Thyroid gland (tissue), 4 donors: ENCODE data around the gene TAB3. TPM values are rescaled to one million over a fixed set of nuclear protein-coding genes. Genes with fewer than 3 reads are reported as not detected.

Experiments used
- DNase-seq, 2 donors: peaks; one replicate each; pipeline ENCODE4 v3.0.0-alpha.2; 2019
- H3K27ac ChIP-seq, 3 donors: fragments of 200-600 bp; sonication (generic); 1 replicate in 2 of 3; 2 replicates in 1 of 3; pipeline ENCODE4 v1.5.1; 2016 to 2019; ENCODE audit warnings: mild to moderate bottlenecking in 1 of 3, moderate library complexity in 1 of 3
- H3K27me3 ChIP-seq: fragments of 200-600 bp; sonication (generic); one replicate; pipeline ENCODE4 v1.5.1; 2019
- H3K36me3 ChIP-seq, 2 donors: fragments of 200-600 bp; sonication (generic); one replicate each; pipeline ENCODE4 v1.5.1; 2016 to 2019
- H3K4me1 ChIP-seq, 2 donors: fragments of 200-600 bp; sonication (generic); one replicate each; pipeline ENCODE4 v1.5.1; 2017 to 2019
- H3K4me3 ChIP-seq, 3 donors: fragments of 200-600 bp; sonication (generic); replicated peaks in 1 of 3; 1 replicate in 2 of 3; 2 replicates in 1 of 3; pipeline ENCODE4 v1.5.1; 2016; ENCODE audit warnings: mild to moderate bottlenecking in 1 of 3
- H3K9me3 ChIP-seq: fragments of 200-600 bp; sonication (generic); one replicate; pipeline ENCODE4 v1.5.1; 2017
- CTCF ChIP-seq, 6 experiments: fragments of 200-600 bp in 3 of 6; fragments of 450-650 bp in 3 of 6; sonication (generic) in 3 of 6; IDR thresholded peaks; one replicate each; pipeline ENCODE4 v1.5.1; 2016 to 2019; ENCODE audit warnings: antibody characterized with exemption in 6 of 6, mild to moderate bottlenecking in 2 of 6, inconsistent platforms in 1 of 6, moderate library complexity in 1 of 6
- POLR2A ChIP-seq, 2 donors: fragments of 450-650 bp; IDR thresholded peaks; one replicate each; pipeline ENCODE4 v1.6.1; 2017; ENCODE audit warnings: antibody characterized with exemption in 2 of 2, mild to moderate bottlenecking in 2 of 2, moderate library complexity in 1 of 2
- WGBS, 2 donors: methylation state at CpG; one replicate each; pipeline ENCODE4 v1.1.5; 2017; 5-methylcytosine and 5-hydroxymethylcytosine counted together
- intact Hi-C: fragments of 100-400 bp; cut with DNase I; formaldehyde crosslinking; loops from one replicate; pipeline ENCODE4 v1.15.1; 2023
- total RNA-seq, 4 donors: library from RNA; depleted of rRNA; stranded (reverse); fragments of >200 nt; gene quantifications; one replicate each; pipeline ENCODE4 v1.2.3, GENCODE V29; 2016

TAB3 gene
- total RNA-seq, 4 donors from 2014 or later, result 38.8 to 59.9 (median 46.6) TPM

- no peak for DNase-seq
- Histone ChIP-seq H3K9me3 (no peaks in the 10 kb centered on the region), H3K36me3 (no peaks in the 10 kb centered on the region), H3K27me3 (no peaks in the 10 kb centered on the region), H3K27ac (no peak overlapping the region), H3K4me1 (no peaks in the 10 kb centered on the region), H3K4me3 (no peak overlapping the region)
- intact Hi-C loops, result no loop called here
- TF ChIP-seq POLR2A (IDR thresholded peaks at IDR 0.05), result no peak
- no peak for TF ChIP-seq CTCF (IDR thresholded peaks at IDR 0.05)
- WGBS, 2 donors, result 86 to 100% methylated on average over 1 of the region's 1 CpG
Observed at GRCh38 chrX:30930143-30930542, 41.1 kb upstream of the TAB3 start.

- Histone ChIP-seq H3K9me3 (no peaks in the 10 kb centered on the region), H3K4me3 (no peak overlapping the region), H3K4me1 (no peaks in the 10 kb centered on the region), H3K27me3 (no peaks in the 10 kb centered on the region), H3K36me3 (no peaks in the 10 kb centered on the region), H3K27ac (no peak overlapping the region)
- WGBS, 2 donors, result 85 to 87% methylated on average over 3 of the region's 3 CpGs
- TF ChIP-seq CTCF (IDR thresholded peaks at IDR 0.05) (no peak), POLR2A (IDR thresholded peaks at IDR 0.05) (no peak)
- intact Hi-C loops, result no loop called here
- no peak for DNase-seq
Observed at GRCh38 chrX:30920271-30920670, 31.2 kb upstream of the TAB3 start.

- DNase-seq, result no peak
- H3K27me3 ChIP-seq, result no peaks in the 10 kb centered on the region
- H3K4me3 ChIP-seq, result no peak overlapping the region
- 56 to 86% methylated on average over 1 of the region's 1 CpG for WGBS, 2 donors
- TF ChIP-seq CTCF (IDR thresholded peaks at IDR 0.05), result no peak
- no peak for TF ChIP-seq POLR2A (IDR thresholded peaks at IDR 0.05)
- no peaks in the 10 kb centered on the region for H3K36me3 ChIP-seq
- H3K4me1 ChIP-seq, result no peaks in the 10 kb centered on the region
- H3K27ac ChIP-seq, result no peak overlapping the region
- intact Hi-C loops, result no loop called here
- no peaks in the 10 kb centered on the region for H3K9me3 ChIP-seq
Observed at GRCh38 chrX:30918480-30918879, 29.4 kb upstream of the TAB3 start.

GRCh38 chrX:30913492-30913891 lies 24.4 kb upstream of the TAB3 start:
- Histone ChIP-seq H3K27ac (no peak overlapping the region), H3K27me3 (no peaks in the 10 kb centered on the region), H3K9me3 (no peaks in the 10 kb centered on the region), H3K36me3 (no peaks in the 10 kb centered on the region), H3K4me1 (no peaks in the 10 kb centered on the region), H3K4me3 (no peak overlapping the region)
- intact Hi-C loops, result no loop called here
- TF ChIP-seq CTCF (IDR thresholded peaks at IDR 0.05) (no peak), POLR2A (IDR thresholded peaks at IDR 0.05) (no peak)
- DNase-seq, result no peak
- 94 to 100% methylated on average over 2 of the region's 2 CpGs for WGBS, 2 donors

- H3K27me3 ChIP-seq, result no peaks in the 10 kb centered on the region
- H3K4me1 ChIP-seq, result no peaks in the 10 kb centered on the region
- TF ChIP-seq CTCF (IDR thresholded peaks at IDR 0.05) (no peak), POLR2A (IDR thresholded peaks at IDR 0.05) (no peak)
- H3K27ac ChIP-seq, result no peak overlapping the region
- intact Hi-C loops, result no loop called here
- WGBS, 2 donors, result 51 to 75% methylated on average over 7 of the region's 7 CpGs
- no peaks in the 10 kb centered on the region for H3K36me3 ChIP-seq
- no peak overlapping the region for H3K4me3 ChIP-seq
- no peaks in the 10 kb centered on the region for H3K9me3 ChIP-seq
- DNase-seq, result no peak
Observed at GRCh38 chrX:30910124-30910860, 21.2 kb upstream of the TAB3 start.
